Right lobe of liver (tissue), 6 donors: ENCODE measurements around the gene KDM4C. TPM values are rescaled to one million over a fixed set of nuclear protein-coding genes. Genes with fewer than 3 reads are reported as not detected.

Source experiments
- ATAC-seq, 4 donors: fragments of 200-7000 bp; cut with Tn5 transposase; one replicate each; pipeline ENCODE4 v1.9.1; 2020; ENCODE audit warnings: mild to moderate bottlenecking in 4 of 4, moderate library complexity in 4 of 4
- DNase-seq, 3 donors: peaks; one replicate each; pipeline ENCODE4 v3.0.0-alpha.2; 2020
- H3K27ac ChIP-seq, 3 donors: fragments of 200-600 bp; one replicate each; pipeline ENCODE4 v1.8.0; 2022
- H3K27me3 ChIP-seq, 2 donors: fragments of 200-600 bp; one replicate each; pipeline ENCODE4 v1.8.0; 2022
- H3K36me3 ChIP-seq, 4 donors: fragments of 200-600 bp; sonication (generic) in 1 of 4; one replicate each; pipeline versions ENCODE4 v1.5.1 to v1.8.0; 2017 to 2022; ENCODE audit warnings: control low read depth in 1 of 4
- H3K4me1 ChIP-seq, 4 donors: fragments of 200-600 bp; sonication (generic) in 1 of 4; one replicate each; pipeline versions ENCODE4 v1.5.1 to v1.8.0; 2017 to 2022; ENCODE audit warnings: control low read depth in 1 of 4
- H3K4me3 ChIP-seq, 3 donors: fragments of 200-600 bp; one replicate each; pipeline ENCODE4 v1.8.0; 2022
- H3K9me3 ChIP-seq, 4 donors: fragments of 200-600 bp; sonication (generic) in 1 of 4; one replicate each; pipeline versions ENCODE4 v1.5.1 to v1.8.0; 2017 to 2022; ENCODE audit warnings: control low read depth in 1 of 4
- POLR2A ChIP-seq: fragments of 450-650 bp; IDR thresholded peaks from one replicate; pipeline ENCODE4 v1.6.1; 2017; ENCODE audit warnings: antibody characterized with exemption, mild to moderate bottlenecking
- WGBS: methylation state at CpG from one replicate; pipeline ENCODE4 v1.1.6; 2018; ENCODE audit warnings: low coverage, low lambda C conversion rate; ENCODE audit not compliant: insufficient coverage; ENCODE audit errors: missing lambda C conversion rate; 5-methylcytosine and 5-hydroxymethylcytosine counted together
- intact Hi-C, 2 donors: fragments of 100-400 bp; cut with DNase I; formaldehyde crosslinking; loops; one replicate each; pipeline versions ENCODE4 v1.11.2 to v1.14.1; 2022
- total RNA-seq, 6 experiments: library from RNA; depleted of rRNA in 2 of 6; stranded (reverse); fragments of >200 nt in 2 of 6; fragmentation: NEBNext Ultra II Directional in 3 of 6; extraction: Animal tissue kit (Norgen Biotek cat#: 25700) in 3 of 6; gene quantifications; one replicate each; pipeline versions ENCODE4 v1.1.0 to v1.2.4, GENCODE V29; 2016 to 2023
- TF ChIP-seq, protein P1 (sequence below), 4 donors: fragments of 200-600 bp in 3 of 4; fragments of 450-650 bp in 1 of 4; IDR thresholded peaks; one replicate each; pipeline versions ENCODE4 v1.5.1 to v1.8.0; 2016 to 2022; ENCODE audit warnings: antibody characterized with exemption in 4 of 4, mild to moderate bottlenecking in 2 of 4
- donor health status: DM: no; HTN: yes; CAD: no.
- donor health status: DM: no; HTN: no; CAD: no.
- donor health status: DM: no; HTN: no; CAD: no.
- donor health status: DM: no; HTN: yes; CAD: no.
- donor health status: DM: no; HTN: yes; CAD: no.

The KDM4C gene
- total RNA-seq, 6 experiments from 2014 or later: 14.1 to 20.9 (median 15.3) TPM

DNA sequence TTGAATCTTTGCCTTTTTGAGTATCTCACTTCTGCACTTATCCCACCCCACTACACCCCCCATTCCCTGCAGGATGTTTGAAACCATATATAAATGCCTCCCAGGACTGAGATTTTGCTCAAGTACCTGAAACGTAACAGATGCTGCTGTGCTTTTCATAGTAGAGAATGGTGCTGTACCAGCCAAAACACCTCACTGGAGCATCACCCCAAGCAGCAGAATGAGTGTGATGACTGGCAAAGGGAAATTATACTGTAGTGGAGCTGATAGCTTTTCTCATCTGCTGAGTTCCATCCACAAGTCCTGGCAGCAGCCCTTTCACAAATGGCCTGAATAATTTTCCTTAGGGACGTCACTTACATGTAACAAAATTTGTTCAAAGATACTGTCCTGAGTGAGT is 246.1 kb downstream of the KDM4C start:
- no peak for ATAC-seq
- no peaks in the 10 kb centered on the region for H3K27me3 ChIP-seq
- WGBS: 96% methylated on average over 2 of the region's 2 CpGs
- no peak overlapping the region for H3K27ac ChIP-seq
- H3K4me3 ChIP-seq: no peak overlapping the region
- H3K36me3 ChIP-seq: peaks cover 0 to 5% (median 2%) of the 10 kb centered on the region in 4 donors
- no peaks in the 10 kb centered on the region for H3K9me3 ChIP-seq
- intact Hi-C loops: no loop called here
- DNase-seq: no peak
- TF ChIP-seq, protein P1, sequence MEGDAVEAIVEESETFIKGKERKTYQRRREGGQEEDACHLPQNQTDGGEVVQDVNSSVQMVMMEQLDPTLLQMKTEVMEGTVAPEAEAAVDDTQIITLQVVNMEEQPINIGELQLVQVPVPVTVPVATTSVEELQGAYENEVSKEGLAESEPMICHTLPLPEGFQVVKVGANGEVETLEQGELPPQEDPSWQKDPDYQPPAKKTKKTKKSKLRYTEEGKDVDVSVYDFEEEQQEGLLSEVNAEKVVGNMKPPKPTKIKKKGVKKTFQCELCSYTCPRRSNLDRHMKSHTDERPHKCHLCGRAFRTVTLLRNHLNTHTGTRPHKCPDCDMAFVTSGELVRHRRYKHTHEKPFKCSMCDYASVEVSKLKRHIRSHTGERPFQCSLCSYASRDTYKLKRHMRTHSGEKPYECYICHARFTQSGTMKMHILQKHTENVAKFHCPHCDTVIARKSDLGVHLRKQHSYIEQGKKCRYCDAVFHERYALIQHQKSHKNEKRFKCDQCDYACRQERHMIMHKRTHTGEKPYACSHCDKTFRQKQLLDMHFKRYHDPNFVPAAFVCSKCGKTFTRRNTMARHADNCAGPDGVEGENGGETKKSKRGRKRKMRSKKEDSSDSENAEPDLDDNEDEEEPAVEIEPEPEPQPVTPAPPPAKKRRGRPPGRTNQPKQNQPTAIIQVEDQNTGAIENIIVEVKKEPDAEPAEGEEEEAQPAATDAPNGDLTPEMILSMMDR (IDR thresholded peaks at IDR 0.05): no peak
- no peak for TF ChIP-seq POLR2A
- H3K4me1 ChIP-seq: no peaks in the 10 kb centered on the region

- Histone ChIP-seq H3K4me3 (no peak overlapping the region), H3K27me3 (no peaks in the 10 kb centered on the region), H3K27ac (no peak overlapping the region), H3K4me1 (no peaks in the 10 kb centered on the region), H3K36me3 (peaks cover 0 to 5% (median 2%) of the 10 kb centered on the region in 4 donors), H3K9me3 (no peaks in the 10 kb centered on the region)
- DNase-seq (no peak), ATAC-seq (no peak)
- intact Hi-C loops: no loop called here
- TF ChIP-seq, protein P1 (IDR thresholded peaks at IDR 0.05): no peak
- no peak for TF ChIP-seq POLR2A
- 77% methylated on average over 2 of the region's 2 CpGs for WGBS
Measured at GRCh38 chr9:7006417-7006816, 248.6 kb downstream of the KDM4C start.

DNA sequence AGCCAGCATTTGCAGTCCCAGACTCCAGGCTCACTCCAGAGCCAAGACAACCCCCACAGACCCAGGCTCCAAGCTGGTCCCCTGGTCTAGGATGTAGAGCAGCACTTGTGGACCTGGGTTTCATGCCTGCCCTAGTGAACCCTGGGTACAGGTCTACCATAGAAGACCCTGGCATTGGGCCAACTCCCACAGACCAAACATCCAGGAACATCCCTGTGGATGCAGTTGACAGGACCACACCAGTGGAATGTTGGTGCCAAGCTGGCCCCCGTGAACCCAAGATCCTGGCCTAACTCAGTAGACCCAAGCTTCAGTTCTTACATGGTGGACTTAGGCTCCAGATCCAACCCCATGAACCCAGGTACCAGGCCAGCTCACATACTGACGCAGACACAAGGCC is 250.6 kb downstream of the KDM4C start:
- Histone ChIP-seq H3K4me1 (no peaks in the 10 kb centered on the region), H3K27me3 (no peaks in the 10 kb centered on the region), H3K36me3 (peaks cover 0 to 13% (median 4%) of the 10 kb centered on the region in 4 donors), H3K9me3 (no peaks in the 10 kb centered on the region), H3K27ac (no peak overlapping the region), H3K4me3 (no peak overlapping the region)
- TF ChIP-seq POLR2A: no peak
- TF ChIP-seq, protein P1 (IDR thresholded peaks at IDR 0.05): no peak
- ATAC-seq (peak in 1 of 4 donors; percentile 16), DNase-seq (no peak)
- 83% methylated on average over 1 of the region's 2 CpGs for WGBS
- intact Hi-C loops: no loop called here

DNA sequence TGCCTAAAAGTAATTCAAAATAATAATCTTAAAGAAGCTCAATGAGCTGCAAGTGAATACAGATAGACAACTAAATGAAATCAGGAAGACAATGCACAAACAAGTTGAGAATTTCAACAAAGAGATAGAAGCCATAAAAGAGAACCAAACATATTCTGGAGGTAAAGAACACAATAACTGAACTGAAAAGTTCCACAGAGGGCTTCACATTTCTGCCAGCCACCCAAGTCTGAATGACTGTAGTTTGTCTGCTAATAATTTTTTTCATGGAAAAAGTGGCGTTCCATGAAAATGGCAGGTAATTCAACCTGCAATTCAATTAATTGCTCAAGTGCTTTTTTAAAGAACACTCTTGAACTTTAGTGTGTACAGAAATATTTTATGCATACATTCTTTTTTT is 251.3 kb downstream of the KDM4C start:
- H3K4me1 ChIP-seq: no peaks in the 10 kb centered on the region
- ATAC-seq: no peak
- TF ChIP-seq POLR2A: no peak
- TF ChIP-seq, protein P1 (IDR thresholded peaks at IDR 0.05): no peak
- H3K27me3 ChIP-seq: no peaks in the 10 kb centered on the region
- H3K27ac ChIP-seq: no peak overlapping the region
- peaks cover 0 to 18% (median 4%) of the 10 kb centered on the region in 4 donors for H3K36me3 ChIP-seq
- no peak for DNase-seq
- intact Hi-C loops: no loop called here
- 91% methylated on average over 1 of the region's 1 CpG for WGBS
- H3K4me3 ChIP-seq: no peak overlapping the region
- no peaks in the 10 kb centered on the region for H3K9me3 ChIP-seq
